ENCODE results near the gene KMT2C. TPM values are rescaled to one million over a fixed set of nuclear protein-coding genes. Genes with fewer than 3 reads are reported as not detected.

Gene KMT2C
- total and polyA plus RNA-seq, 2 of the 13 experiments (the other 11 are each of a cell fraction or from before 2014, with no cell fraction given), result 7.1 to 14.4 TPM

DNA sequence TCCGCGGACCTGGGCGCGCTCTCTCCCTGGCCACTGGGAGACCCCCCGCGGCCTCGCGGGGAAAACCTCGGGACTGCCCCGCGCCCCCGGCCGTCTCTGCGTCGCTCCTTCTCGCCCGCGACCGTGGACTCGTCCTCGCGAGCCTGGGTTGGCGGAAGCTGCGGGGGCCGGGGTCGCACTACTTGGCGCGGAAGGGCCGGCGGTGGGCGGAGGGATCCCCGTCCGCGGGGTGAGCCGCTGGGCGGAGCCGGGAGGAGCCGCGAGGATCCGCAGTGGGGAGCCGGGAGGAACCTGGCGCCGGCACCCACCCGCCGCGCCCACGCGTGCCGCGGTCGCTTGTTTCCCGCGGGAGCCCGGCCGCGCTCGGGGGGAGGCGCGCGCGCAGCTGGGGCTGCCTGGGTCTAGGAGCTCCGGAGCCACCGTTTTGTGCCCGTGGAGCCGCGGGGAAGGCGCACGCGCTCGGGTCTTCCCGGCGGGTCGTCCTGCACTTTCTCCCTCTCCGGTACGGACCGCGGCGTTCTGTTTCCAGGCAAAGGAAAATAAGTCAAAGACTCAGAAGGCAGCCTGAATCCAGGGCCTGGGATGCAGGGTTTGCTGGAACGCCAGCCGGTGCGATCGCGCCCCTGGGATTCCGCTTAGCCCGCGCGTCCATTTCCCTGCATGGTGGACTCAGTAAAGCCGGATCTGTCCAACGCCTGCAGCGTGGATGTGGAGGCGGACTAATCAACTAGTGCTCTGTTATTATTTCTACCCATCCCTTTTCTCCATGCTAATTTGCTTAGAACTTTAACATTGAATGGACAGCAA, 28.7 kb upstream of the KMT2C start (continued):
- TF ChIP-seq JUND (CRISPR knock-in tag; IDR thresholded peaks at IDR 0.05) (peak; percentile 41; the same call in 1 of the 2 replicates), RXRA (CRISPR knock-in tag; IDR thresholded peaks at IDR 0.05) (peak; percentile 56), SOX13 (IDR thresholded peaks at IDR 0.05) (no peak), SOX13 (CRISPR knock-in tag; conservative IDR thresholded peaks at IDR 0.05 in 1 of 2, IDR thresholded peaks at IDR 0.05 in 1 of 2) (peak in 1 of 2 experiments; percentile 6; a peak in 1 of 4 replicates), TOE1 (CRISPR knock-in tag; IDR thresholded peaks at IDR 0.05) (no peak), TBX2 (CRISPR knock-in tag; IDR thresholded peaks at IDR 0.05; ENCODE audit: borderline replicate concordance) (peak; percentile 72; the same call in 1 of the 2 replicates), ZNF512 (CRISPR knock-in tag; IDR thresholded peaks at IDR 0.05) (no peak), ZNF775 (CRISPR knock-in tag; IDR thresholded peaks at IDR 0.05; ENCODE audit: borderline replicate concordance) (no peak), ZNF33A (CRISPR knock-in tag; IDR thresholded peaks at IDR 0.05; ENCODE audit: borderline replicate concordance) (no peak), ETV5 (CRISPR knock-in tag; IDR thresholded peaks at IDR 0.05; ENCODE audit: borderline replicate concordance) (peak; percentile 20; the same call in 1 of the 2 replicates), ZNF879 (CRISPR knock-in tag; IDR thresholded peaks at IDR 0.05) (no peak), ZNF296 (CRISPR knock-in tag; conservative IDR thresholded peaks at IDR 0.05) (no peak), KAT8 (CRISPR knock-in tag; IDR thresholded peaks at IDR 0.05) (peak; percentile 15; the same call in 1 of the 2 replicates), MIER2 (CRISPR knock-in tag; IDR thresholded peaks at IDR 0.05) (no peak), ZNF496 (CRISPR knock-in tag; IDR thresholded peaks at IDR 0.05; ENCODE audit: insufficient replicate concordance) (no peak), BCL6 (CRISPR knock-in tag; IDR thresholded peaks at IDR 0.05) (no peak), MED13 (CRISPR knock-in tag; IDR thresholded peaks at IDR 0.05) (peak; percentile 68), PHB2 (IDR thresholded peaks at IDR 0.05; ENCODE audit: partially characterized antibody) (no peak), ARID3A (IDR thresholded peaks at IDR 0.05; ENCODE audit: low read depth, low read length) (no peak), HMG20B (CRISPR knock-in tag; conservative IDR thresholded peaks at IDR 0.05) (no peak), E2F5 (CRISPR knock-in tag; conservative IDR thresholded peaks at IDR 0.05) (0 out of 2 replicates have a peak, but pooled peaks have one; percentile 45)
- TF ChIP-seq, protein P1, sequence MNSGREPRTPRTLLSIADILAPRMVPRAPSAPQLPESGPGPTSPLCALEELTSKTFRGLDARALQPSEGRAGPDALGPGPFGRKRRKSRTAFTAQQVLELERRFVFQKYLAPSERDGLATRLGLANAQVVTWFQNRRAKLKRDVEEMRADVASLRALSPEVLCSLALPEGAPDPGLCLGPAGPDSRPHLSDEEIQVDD (CRISPR knock-in tag; IDR thresholded peaks at IDR 0.05; ENCODE audit: borderline replicate concordance), result no peak
- TF ChIP-seq, protein P2, sequence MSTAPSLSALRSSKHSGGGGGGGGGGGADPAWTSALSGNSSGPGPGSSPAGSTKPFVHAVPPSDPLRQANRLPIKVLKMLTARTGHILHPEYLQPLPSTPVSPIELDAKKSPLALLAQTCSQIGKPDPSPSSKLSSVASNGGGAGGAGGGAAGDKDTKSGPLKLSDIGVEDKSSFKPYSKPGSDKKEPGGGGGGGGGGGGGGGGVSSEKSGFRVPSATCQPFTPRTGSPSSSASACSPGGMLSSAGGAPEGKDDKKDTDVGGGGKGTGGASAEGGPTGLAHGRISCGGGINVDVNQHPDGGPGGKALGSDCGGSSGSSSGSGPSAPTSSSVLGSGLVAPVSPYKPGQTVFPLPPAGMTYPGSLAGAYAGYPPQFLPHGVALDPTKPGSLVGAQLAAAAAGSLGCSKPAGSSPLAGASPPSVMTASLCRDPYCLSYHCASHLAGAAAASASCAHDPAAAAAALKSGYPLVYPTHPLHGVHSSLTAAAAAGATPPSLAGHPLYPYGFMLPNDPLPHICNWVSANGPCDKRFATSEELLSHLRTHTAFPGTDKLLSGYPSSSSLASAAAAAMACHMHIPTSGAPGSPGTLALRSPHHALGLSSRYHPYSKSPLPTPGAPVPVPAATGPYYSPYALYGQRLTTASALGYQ (CRISPR knock-in tag; IDR thresholded peaks at IDR 0.05), result peak; percentile 66
